NCI-H226 (cell line): ENCODE data around the gene PHLDA3.

Experiments used
- DNase-seq: peaks from one replicate; pipeline ENCODE4 v3.0.0-alpha.2; 2015

The PHLDA3 gene

GRCh38 chr1:201461645-201462441 is 7.1 kb downstream of the PHLDA3 start:
- peak; percentile 97 for DNase-seq

GRCh38 chr1:201460814-201461644 is 8.0 kb downstream of the PHLDA3 start:
- peak; percentile 95 for DNase-seq

- no peak for DNase-seq
These were observed 9.2 kb downstream of the PHLDA3 start for GRCh38 chr1:201459775-201460174.

- DNase-seq = no peak
These were observed 9.9 kb downstream of the PHLDA3 start for GRCh38 chr1:201459052-201459451.

GRCh38 chr1:201457508-201457960 is 11.5 kb downstream of the PHLDA3 start:
- DNase-seq = peak; percentile 40

GRCh38 chr1:201456499-201457309 is 12.3 kb downstream of the PHLDA3 start:
- peak; percentile 90 for DNase-seq

GRCh38 chr1:201455098-201455497 is 13.9 kb downstream of the PHLDA3 start:
- DNase-seq = no peak

- DNase-seq = no peak
These were observed 14.4 kb downstream of the PHLDA3 start for GRCh38 chr1:201454608-201455007.

- no peak for DNase-seq
These were observed 16.1 kb downstream of the PHLDA3 start for GRCh38 chr1:201452866-201453265.

GRCh38 chr1:201450721-201451291 is 18.2 kb downstream of the PHLDA3 start:
- peak; percentile 82 for DNase-seq

- no peak for DNase-seq
These were observed 20.0 kb downstream of the PHLDA3 start for GRCh38 chr1:201448990-201449389.

- DNase-seq = peak; percentile 66
These were observed 20.8 kb downstream of the PHLDA3 start for GRCh38 chr1:201447903-201448871.

GRCh38 chr1:201445310-201445709 is 23.7 kb downstream of the PHLDA3 start:
- DNase-seq = no peak

GRCh38 chr1:201444792-201445191 is 24.2 kb downstream of the PHLDA3 start:
- no peak for DNase-seq

GRCh38 chr1:201443747-201444146 is 25.2 kb downstream of the PHLDA3 start:
- DNase-seq = no peak

GRCh38 chr1:201436969-201437368 is 32.0 kb downstream of the PHLDA3 start:
- DNase-seq = no peak

- no peak for DNase-seq
These were observed 32.6 kb downstream of the PHLDA3 start for GRCh38 chr1:201436393-201436792.

- no peak for DNase-seq
These were observed 34.7 kb downstream of the PHLDA3 start for GRCh38 chr1:201434266-201434665.

- DNase-seq = no peak
These were observed 35.4 kb downstream of the PHLDA3 start for GRCh38 chr1:201433609-201434008.

- DNase-seq = no peak
These were observed 38.2 kb downstream of the PHLDA3 start for GRCh38 chr1:201430776-201431175.

- DNase-seq = no peak
These were observed 39.1 kb downstream of the PHLDA3 start for GRCh38 chr1:201429736-201430501.
